Liver (tissue), 3 donors: ENCODE measurements around the gene RADIL.

Experiments used
- EGR1 ChIP-seq, 2 donors: IDR thresholded peaks; 2 replicates each; pipeline ENCODE4 v1.6.1; 2016 to 2018; ENCODE audit warnings: antibody characterized with exemption in 2 of 2, low read depth in 2 of 2
- FOXA1 ChIP-seq: IDR thresholded peaks from 2 replicates; pipeline ENCODE4 v1.6.1; 2016; ENCODE audit warnings: antibody characterized with exemption
- GABPA ChIP-seq, 2 donors: IDR thresholded peaks in 1 of 2; conservative IDR thresholded peaks in 1 of 2; 2 replicates each; pipeline ENCODE4 v1.6.1; 2016; ENCODE audit warnings: antibody characterized with exemption in 2 of 2, mild to moderate bottlenecking in 1 of 2, moderate library complexity in 1 of 2
- HNF4A ChIP-seq, 2 donors: conservative IDR thresholded peaks; 2 replicates each; pipeline ENCODE4 v1.6.1; 2016; ENCODE audit warnings: antibody characterized with exemption in 2 of 2, mild to moderate bottlenecking in 2 of 2
- RAD21 ChIP-seq, 2 donors: IDR thresholded peaks; 2 replicates each; pipeline ENCODE4 v1.6.1; 2016; ENCODE audit warnings: antibody characterized with exemption in 2 of 2, mild to moderate bottlenecking in 2 of 2
- SP1 ChIP-seq: IDR thresholded peaks from 2 replicates; pipeline ENCODE4 v1.6.1; 2018; ENCODE audit warnings: antibody characterized with exemption, mild to moderate bottlenecking
- TF ChIP-seq, protein P1 (sequence below): fragments of 150-350 bp; IDR thresholded peaks from 2 replicates; pipeline ENCODE4 v1.5.1; 2017; ENCODE audit warnings: improper control_type of control experiment, low read depth, low read length; ENCODE audit not compliant: missing input control
- TF ChIP-seq, protein P2 (sequence below): IDR thresholded peaks from 2 replicates; pipeline ENCODE4 v1.6.1; 2016; ENCODE audit warnings: antibody characterized with exemption
- TF ChIP-seq, protein P3 (sequence below): IDR thresholded peaks from 2 replicates; pipeline ENCODE4 v1.6.1; 2016; ENCODE audit warnings: antibody characterized with exemption, mild to moderate bottlenecking
- TF ChIP-seq, protein P4 (sequence below): IDR thresholded peaks from 2 replicates; pipeline ENCODE4 v1.6.1; 2016; ENCODE audit warnings: antibody characterized with exemption
- donor health status: healthy.
- donor health status: healthy.

DNA sequence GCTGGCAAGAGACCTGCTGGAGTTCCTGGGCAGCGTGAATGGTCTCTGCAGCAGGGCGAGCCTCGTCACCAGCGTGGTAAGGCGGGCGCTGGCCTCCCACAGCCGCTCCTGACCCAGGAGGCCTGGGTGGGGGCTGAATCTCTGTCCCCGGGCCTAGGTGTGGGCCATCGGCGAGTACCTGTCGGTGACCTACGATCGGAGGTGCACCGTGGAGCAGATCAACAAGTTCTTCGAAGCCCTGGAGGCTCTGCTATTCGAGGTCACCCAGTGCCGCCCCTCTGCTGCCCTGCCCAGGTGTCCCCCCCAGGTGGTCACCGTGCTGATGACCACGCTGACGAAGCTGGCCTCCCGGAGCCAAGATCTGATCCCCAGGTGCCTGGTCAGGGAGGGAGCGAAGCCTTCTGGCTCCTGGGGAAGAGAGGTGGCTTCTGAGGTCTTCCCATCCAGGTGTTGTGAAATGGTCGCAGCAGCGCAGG lies 93.0 kb downstream of the RADIL start:
- TF ChIP-seq, protein P1, sequence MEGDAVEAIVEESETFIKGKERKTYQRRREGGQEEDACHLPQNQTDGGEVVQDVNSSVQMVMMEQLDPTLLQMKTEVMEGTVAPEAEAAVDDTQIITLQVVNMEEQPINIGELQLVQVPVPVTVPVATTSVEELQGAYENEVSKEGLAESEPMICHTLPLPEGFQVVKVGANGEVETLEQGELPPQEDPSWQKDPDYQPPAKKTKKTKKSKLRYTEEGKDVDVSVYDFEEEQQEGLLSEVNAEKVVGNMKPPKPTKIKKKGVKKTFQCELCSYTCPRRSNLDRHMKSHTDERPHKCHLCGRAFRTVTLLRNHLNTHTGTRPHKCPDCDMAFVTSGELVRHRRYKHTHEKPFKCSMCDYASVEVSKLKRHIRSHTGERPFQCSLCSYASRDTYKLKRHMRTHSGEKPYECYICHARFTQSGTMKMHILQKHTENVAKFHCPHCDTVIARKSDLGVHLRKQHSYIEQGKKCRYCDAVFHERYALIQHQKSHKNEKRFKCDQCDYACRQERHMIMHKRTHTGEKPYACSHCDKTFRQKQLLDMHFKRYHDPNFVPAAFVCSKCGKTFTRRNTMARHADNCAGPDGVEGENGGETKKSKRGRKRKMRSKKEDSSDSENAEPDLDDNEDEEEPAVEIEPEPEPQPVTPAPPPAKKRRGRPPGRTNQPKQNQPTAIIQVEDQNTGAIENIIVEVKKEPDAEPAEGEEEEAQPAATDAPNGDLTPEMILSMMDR: no peak
- TF ChIP-seq, protein P2, sequence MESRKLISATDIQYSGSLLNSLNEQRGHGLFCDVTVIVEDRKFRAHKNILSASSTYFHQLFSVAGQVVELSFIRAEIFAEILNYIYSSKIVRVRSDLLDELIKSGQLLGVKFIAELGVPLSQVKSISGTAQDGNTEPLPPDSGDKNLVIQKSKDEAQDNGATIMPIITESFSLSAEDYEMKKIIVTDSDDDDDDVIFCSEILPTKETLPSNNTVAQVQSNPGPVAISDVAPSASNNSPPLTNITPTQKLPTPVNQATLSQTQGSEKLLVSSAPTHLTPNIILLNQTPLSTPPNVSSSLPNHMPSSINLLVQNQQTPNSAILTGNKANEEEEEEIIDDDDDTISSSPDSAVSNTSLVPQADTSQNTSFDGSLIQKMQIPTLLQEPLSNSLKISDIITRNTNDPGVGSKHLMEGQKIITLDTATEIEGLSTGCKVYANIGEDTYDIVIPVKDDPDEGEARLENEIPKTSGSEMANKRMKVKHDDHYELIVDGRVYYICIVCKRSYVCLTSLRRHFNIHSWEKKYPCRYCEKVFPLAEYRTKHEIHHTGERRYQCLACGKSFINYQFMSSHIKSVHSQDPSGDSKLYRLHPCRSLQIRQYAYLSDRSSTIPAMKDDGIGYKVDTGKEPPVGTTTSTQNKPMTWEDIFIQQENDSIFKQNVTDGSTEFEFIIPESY: no peak
- TF ChIP-seq SP1 (no peak), RAD21 (IDR thresholded peaks at IDR 0.05) (no peak), GABPA (IDR thresholded peaks at IDR 0.05 in 1 of 2, conservative IDR thresholded peaks at IDR 0.05 in 1 of 2) (no peak), EGR1 (IDR thresholded peaks at IDR 0.05; ENCODE audit: low read depth in 2 of 2) (no peak), FOXA1 (no peak), HNF4A (conservative IDR thresholded peaks at IDR 0.05) (no peak)
- TF ChIP-seq, protein P3, sequence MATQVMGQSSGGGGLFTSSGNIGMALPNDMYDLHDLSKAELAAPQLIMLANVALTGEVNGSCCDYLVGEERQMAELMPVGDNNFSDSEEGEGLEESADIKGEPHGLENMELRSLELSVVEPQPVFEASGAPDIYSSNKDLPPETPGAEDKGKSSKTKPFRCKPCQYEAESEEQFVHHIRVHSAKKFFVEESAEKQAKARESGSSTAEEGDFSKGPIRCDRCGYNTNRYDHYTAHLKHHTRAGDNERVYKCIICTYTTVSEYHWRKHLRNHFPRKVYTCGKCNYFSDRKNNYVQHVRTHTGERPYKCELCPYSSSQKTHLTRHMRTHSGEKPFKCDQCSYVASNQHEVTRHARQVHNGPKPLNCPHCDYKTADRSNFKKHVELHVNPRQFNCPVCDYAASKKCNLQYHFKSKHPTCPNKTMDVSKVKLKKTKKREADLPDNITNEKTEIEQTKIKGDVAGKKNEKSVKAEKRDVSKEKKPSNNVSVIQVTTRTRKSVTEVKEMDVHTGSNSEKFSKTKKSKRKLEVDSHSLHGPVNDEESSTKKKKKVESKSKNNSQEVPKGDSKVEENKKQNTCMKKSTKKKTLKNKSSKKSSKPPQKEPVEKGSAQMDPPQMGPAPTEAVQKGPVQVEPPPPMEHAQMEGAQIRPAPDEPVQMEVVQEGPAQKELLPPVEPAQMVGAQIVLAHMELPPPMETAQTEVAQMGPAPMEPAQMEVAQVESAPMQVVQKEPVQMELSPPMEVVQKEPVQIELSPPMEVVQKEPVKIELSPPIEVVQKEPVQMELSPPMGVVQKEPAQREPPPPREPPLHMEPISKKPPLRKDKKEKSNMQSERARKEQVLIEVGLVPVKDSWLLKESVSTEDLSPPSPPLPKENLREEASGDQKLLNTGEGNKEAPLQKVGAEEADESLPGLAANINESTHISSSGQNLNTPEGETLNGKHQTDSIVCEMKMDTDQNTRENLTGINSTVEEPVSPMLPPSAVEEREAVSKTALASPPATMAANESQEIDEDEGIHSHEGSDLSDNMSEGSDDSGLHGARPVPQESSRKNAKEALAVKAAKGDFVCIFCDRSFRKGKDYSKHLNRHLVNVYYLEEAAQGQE: no peak
- TF ChIP-seq, protein P4, sequence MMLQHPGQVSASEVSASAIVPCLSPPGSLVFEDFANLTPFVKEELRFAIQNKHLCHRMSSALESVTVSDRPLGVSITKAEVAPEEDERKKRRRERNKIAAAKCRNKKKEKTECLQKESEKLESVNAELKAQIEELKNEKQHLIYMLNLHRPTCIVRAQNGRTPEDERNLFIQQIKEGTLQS: no peak
